Non-pigmented ciliary epithelial cell (primary cell): ENCODE results near the gene ANKRD18A.
"Not testable (repeated sequence)": the region's sequence is repeated elsewhere in the genome, so short reads cannot be mapped to it uniquely, and the experiment has no call there.

Experiments
- DNase-seq: peaks from one replicate; pipeline ENCODE4 v3.0.0-alpha.2; 2010; ENCODE audit warnings: low read depth

Gene ANKRD18A

DNA sequence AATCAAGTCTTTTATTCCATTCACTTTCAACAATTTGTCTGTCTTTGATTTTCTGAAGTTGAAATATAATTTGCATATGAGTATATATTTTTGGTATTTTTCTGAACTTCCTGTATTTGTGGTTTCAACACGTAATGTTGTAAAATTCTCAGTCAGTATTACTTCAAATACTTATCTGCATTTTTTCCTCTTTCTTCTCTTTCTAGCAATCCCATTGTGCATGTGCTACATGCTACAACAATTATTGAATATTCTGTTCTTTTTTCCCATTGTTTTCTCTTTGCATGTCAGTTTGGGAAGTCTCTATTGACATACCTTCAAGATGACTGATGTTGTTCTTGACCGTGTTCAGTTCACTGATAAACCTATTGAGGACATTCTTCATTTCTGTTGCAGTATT lies 5.6 kb upstream of the ANKRD18A start:
- no peak for DNase-seq

GRCh38 chr9:38622951-38623350 lies 2.6 kb upstream of the ANKRD18A start:
- DNase-seq, result no peak

DNA sequence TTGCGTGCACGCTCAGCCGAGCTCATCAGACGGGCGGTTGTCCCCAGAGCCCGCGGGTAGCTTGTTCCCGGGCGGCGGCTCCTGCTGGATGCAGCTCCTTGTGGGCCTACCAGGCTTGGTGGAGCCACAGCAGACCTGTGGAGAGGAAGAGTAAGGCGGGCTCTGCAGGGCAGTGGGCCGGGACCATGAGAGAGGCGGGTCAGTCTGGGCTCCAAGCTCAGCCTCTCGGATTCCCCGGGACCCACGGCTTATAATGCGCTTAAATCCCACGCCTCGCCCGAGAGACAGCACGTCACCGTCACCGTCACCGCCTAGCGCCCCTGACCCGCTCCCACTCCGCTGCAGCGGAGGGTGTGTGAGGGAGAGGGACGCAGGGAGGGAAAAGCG lies 1.9 kb upstream of the ANKRD18A start:
- no peak for DNase-seq

GRCh38 chr9:38621434-38622287 lies 1.3 kb upstream of the ANKRD18A start:
- DNase-seq, result no peak

DNA sequence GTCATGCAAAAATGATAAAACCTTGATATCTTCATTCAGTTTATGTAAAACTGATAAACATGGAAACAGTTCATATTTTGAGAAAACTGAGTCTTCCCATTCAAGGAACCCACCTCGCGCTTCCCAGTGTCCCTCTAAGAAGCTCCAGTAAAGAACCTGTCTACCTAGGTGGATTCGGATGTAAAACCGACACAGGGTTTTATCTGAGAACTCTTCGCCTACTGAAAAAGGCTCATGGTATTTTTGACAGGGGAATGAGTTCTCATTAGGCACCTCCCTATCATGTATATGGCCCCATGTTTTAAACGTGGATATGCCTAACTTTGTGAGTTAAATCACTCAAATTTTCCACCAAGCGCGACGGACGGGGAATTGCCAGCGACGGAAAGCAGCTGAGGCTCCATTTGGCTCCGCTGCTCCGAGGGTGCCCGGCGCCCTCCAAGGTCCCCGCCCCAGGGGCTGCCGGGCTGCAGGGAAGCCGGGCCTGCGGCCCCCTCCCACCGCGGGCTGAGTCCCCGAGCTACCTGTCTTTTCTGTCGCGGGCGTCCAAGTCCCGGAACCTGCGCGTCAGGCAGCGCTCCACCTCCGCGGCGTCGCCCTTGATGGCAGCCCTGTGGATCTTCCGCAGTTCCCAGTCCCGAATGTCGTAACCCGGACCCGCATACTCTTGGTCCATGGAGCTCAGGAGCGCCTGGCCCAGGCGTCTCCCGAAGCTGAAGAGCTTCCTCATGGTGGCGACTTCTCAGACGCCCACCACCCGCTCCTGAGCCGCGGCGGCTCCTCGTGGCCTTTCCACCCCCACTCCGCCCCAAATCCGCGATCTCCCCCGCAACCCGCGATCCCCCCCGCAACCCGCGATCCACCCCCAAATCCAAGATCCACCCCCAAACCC lies 594 bp downstream of the ANKRD18A start:
- no peak for DNase-seq

DNA sequence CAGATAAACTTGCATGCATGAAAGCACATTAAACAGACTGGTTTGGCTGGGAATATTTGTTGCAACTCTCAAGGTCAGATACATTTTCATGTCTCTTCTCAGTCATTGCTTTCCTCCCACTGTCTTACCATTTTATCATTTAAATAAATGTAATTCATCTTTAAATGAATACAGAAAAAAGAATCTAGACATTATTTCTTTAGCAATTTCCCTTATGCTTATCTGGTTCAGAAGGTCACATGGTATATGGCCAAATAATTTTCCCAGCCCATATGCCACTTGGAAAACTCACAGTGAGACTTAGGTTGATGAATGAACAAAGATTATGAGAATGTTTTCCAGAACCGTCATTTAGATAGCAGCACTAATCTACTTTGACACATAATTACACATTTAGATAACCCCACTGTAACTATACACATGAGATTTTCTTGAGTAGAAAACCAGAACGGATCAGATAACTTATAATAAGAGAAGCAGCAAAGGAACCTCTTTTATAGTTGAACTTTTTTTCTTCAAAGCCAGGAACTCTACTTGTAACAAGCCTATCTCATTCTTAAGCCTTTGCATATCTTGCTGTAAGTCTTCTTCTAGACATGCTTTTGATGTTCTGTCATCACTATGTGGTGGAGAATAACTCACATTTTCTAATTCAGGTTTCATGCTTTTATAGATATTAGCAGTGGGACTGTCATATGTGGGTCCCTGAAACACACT lies 22.2 kb downstream of the ANKRD18A start:
- not testable (repeated sequence) for DNase-seq

DNA sequence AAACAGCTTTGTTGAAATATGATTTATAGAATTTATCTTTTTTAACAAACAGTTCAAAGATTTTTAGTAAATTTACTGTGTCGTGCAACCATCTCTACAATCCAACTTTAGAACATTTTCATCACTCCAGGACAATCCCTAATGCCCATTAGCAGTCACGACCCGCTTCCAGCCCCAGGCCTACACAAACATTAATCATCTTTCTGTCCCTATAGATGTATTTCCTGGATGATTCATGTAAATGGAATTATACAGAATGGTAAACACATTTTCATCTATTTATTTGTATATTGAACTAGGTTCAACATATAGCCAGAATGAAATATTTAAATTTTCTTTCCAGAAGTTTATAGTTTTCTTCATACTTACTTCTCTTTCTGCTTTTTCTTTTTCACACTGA lies 25.3 kb downstream of the ANKRD18A start:
- DNase-seq, result not testable (repeated sequence)

DNA sequence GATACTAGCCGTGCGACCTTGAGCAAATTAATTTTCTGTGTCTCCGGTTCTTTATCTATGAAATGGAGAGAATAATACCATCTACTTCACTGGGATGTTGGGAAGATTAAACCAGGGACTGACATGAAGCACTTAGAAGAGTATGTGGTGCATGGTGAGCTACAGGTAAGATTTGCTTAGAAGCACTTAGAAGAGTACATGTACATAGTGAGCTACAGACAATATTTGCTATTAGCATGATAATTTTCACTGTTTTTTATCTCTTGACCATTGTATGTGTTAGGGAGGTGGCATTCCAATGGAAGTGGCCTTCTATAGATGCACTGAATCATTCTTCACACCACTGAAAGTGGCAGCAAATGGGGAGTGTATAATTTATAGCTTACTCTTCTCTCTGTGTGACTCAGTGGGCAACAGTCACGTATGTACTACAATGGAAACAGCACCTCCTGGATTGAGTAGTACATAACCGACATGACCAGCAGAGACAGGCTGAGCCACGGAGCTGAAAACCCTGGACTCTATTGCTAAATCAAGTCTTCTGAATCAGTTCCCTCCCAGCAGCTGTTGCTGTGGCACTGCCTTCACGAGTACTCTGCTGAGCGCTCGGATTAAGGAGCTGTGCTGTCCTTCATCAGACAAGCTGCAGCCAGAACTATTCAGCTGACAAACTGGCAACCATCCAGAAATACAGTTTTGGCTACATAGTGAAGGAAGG lies 28.9 kb downstream of the ANKRD18A start:
- DNase-seq, result not testable (repeated sequence)

GRCh38 chr9:38583765-38584164 lies 36.6 kb downstream of the ANKRD18A start:
- not testable (repeated sequence) for DNase-seq

DNA sequence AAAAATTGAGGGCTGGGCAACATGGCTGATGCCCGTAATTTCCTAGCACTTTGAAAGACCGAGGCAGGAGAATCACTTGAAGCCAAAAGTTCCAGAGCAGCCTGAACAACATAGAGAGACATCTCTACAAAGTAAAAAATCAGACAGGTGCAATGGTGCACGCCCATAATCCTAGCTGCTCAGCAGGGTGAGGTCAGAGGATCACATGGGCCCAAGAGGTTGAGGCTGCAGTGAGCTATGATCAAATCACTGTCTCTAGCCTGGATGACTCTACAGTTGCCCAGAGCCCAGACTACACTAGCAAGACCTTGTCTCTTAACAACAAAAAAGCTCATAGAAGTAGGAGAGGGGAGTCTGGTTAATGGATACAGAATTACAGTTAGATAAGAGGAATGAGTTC lies 40.3 kb downstream of the ANKRD18A start:
- not testable (repeated sequence) for DNase-seq

DNA sequence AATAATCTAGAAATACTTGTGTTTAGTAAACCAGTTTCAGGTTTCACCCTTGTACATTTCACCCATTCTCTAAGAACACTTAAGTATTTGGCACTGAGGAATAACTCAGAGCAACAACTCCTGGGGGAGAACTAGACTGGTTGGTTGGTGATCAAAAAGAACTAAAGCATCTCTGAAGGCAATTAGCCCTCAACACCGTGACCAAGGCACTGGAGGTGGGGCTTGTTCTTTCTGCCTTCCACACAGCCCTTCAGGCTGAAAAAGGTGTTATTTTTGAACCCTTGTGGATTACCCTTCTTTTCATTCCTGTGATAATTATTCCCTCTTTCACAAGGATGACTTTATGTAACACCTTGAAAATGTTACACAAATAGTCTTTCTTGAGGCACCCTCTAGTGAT lies 44.2 kb downstream of the ANKRD18A start:
- DNase-seq, result not testable (repeated sequence)

DNA sequence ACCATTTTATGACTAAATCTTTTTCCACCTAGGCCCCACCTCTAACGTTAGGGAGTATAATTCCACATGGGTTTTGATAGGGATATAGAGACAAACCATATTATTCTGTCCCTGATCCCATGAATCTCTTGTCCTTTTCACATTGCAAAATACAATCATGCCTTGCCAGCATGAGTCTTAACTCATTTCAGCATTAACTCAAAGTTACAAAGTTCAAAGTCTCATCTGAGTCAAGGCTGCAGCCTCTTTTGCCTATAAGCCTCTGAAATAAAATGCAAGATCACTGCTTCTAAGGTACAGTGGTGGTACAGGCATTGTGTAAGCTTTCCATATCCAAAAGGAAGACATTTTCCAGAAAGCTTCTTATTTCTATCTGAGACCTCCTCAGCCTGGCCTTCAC lies 54.3 kb downstream of the ANKRD18A start:
- DNase-seq, result not testable (repeated sequence)

DNA sequence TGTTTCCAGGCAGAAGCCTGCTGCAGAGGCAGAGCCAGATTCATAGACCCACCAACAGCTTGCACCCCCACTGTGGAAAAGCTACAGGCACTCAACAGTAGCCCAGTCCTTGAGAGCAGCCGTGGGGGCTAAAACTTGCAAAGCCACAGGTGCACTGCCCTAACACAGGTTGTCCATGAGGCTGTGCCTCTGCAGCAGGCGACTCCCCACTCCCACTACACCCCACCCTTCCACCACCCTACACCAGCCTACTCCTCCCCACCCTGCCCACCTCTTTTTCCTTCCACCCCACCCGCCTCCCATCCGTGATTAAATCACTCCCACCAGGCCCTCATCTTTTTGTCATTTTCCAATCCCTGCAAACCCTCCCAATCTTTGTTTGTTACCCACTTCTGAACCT lies 55.2 kb downstream of the ANKRD18A start:
- not testable (repeated sequence) for DNase-seq

DNA sequence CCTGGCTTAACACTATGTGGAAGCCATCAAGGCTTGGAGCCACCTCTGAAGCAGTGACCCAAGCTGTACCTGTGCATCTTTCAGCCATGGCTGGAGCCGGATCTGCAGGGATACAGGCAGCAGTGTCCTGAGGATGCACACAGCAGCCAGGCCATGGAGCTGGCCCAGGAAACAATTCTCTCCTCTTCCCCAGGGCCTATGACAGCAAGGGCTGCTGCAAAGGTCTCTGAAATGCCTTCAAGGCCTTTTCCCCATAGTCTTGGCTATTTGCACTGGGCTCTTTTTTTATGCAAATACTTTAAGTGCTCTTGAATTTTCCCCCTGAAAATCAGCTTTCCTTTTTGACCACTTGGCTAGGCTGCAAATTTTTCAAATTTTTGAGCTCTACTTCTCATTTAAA lies 56.5 kb downstream of the ANKRD18A start:
- not testable (repeated sequence) for DNase-seq

DNA sequence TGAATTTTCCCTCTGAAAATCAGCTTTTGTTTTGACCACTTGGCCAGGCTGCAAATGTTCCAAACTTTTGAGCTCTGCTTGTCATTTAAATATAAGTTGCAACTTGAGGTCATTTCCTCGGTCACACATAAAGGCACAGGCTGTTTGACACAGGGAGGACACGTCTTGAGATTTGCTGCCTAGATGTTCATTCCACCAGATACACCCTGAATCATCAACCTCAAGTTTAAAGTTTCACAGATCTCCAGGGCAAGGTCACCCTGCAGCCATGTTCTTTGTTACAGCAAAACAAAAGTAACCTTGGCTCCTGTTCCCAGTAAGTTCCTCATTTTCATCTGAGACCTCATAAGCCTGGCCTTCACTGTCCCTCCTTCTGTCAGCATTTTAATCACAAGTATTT lies 59.3 kb downstream of the ANKRD18A start:
- not testable (repeated sequence) for DNase-seq

DNA sequence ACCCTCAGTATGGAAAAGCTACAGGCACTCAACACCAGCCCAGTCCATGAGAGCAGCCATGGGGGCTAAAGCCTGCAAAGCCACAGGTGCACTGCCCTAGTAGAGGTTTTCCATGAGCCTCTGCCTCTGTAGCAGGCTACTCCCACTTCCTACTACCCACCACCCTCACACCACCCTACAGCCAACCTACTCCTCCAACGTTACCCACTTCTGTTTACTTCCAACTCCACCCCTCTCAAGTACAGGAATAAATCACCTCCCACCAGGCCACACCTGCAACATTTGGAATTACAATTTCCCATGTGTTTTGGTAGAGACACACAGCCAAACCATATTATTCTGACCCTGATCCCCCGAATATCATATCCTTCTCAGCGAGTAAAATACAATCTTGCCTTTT lies 61.2 kb downstream of the ANKRD18A start:
- not testable (repeated sequence) for DNase-seq

GRCh38 chr9:38557746-38558145 lies 62.6 kb downstream of the ANKRD18A start:
- DNase-seq, result not testable (repeated sequence)

DNA sequence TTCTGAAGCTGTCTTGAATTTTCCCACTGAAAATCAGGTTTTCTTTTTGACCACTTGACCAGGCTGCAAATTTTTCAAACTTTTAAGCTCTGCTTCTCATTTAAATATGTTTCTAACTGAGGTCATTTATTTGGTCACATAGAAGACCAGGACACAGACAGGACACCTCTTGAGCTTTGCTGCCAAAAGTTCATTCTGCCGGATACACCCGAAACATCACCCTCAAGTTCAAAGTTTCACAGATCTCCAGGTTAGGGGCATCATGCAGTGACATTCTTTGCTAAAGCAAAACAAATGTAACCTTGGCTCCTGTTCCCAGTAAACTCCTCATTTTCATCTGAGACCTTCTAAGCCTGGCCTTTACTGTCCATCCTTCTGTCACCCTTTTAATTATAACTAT lies 65.4 kb downstream of the ANKRD18A start:
- not testable (repeated sequence) for DNase-seq

- DNase-seq, result not testable (repeated sequence)
Observed at GRCh38 chr9:38553019-38553418, 67.4 kb downstream of the ANKRD18A start.

- DNase-seq, result not testable (repeated sequence)
Observed at GRCh38 chr9:38546497-38547163, 73.8 kb downstream of the ANKRD18A start.

- not testable (repeated sequence) for DNase-seq
Observed at GRCh38 chr9:38540535-38540934, 79.9 kb downstream of the ANKRD18A start.
